H1 (cell line): ENCODE results near the gene IFT25. TPM values are rescaled to one million over a fixed set of nuclear protein-coding genes. Genes with fewer than 3 reads are reported as not detected.

Experiments used
- NANOG ChIP-seq: IDR thresholded peaks from 2 replicates; pipeline ENCODE4 v1.6.1; 2011; ENCODE audit warnings: low read length, low read depth, mild to moderate bottlenecking, inconsistent platforms; ENCODE audit not compliant: insufficient read depth, poor library complexity, severe bottlenecking
- SRF ChIP-seq: IDR thresholded peaks from 2 replicates; pipeline ENCODE4 v1.6.1; 2011; ENCODE audit warnings: mild to moderate bottlenecking, low read depth, low read length, moderate library complexity
- polyA plus RNA-seq, 7 experiments: library from polyadenylated mRNA; depleted of rRNA in 3 of 7; stranded (reverse) in 5 of 7; unstranded in 2 of 7; fragments of >200 nt in 5 of 7; fragments of 200-250 nt in 2 of 7; gene quantifications; 1 replicate in 5 of 7; 2 replicates in 1 of 7; 4 replicates in 1 of 7; pipeline versions ENCODE4 v1.2.1 to v1.2.3, GENCODE V29; 2011 to 2013; ENCODE audit warnings: missing spikeins in 2 of 7, mixed read lengths in 2 of 7
- total RNA-seq: library from RNA; stranded (reverse); fragmentation: NEBNext Ultra II Directional; extraction: Animal tissue kit (Norgen Biotek cat#: 25700); gene quantifications from 2 replicates; pipeline ENCODE4 v1.2.1, GENCODE V29; 2021
- TF ChIP-seq, protein P1 (sequence below): IDR thresholded peaks from 2 replicates; pipeline ENCODE4 v1.6.1; 2012; ENCODE audit warnings: inconsistent platforms

Gene IFT25
- total and polyA plus RNA-seq, 2 of the 8 experiments (the other 6 are each of a cell fraction or from before 2014, with no cell fraction given): 15.0 to 36.3 TPM

DNA sequence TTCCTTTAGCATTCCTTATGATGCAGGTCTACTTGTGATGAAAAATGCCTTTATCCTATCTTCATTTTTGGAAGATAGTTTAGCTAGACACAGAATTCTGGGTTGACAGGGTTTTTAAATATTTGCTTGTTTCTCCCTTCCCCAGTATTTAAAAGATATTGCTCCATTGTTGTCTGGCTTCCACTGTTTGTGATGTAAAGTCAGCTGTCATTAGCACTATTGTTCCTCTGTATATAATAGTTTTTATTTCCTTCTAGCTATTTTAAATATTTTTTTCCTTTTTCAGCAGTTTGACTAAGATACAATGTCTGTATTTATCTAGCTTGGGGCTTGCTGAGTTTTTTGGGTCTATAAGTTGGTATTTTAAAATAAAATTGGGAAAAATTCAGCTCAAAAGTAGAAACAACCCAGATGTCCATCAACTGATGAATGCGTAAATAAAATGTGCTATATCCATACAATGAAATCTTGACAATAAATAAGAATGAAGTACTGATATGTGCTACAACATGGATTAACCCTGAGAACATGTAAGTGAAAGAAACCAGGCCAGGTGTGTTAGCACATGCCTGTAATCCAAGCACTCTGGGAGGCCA is 11.2 kb downstream of the IFT25 start (continued):
- TF ChIP-seq SRF (no peak), NANOG (no peak)
- TF ChIP-seq, protein P1, sequence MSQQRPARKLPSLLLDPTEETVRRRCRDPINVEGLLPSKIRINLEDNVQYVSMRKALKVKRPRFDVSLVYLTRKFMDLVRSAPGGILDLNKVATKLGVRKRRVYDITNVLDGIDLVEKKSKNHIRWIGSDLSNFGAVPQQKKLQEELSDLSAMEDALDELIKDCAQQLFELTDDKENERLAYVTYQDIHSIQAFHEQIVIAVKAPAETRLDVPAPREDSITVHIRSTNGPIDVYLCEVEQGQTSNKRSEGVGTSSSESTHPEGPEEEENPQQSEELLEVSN: no peak
